ENCODE data around the gene MICAL3. TPM values are rescaled to one million over a fixed set of nuclear protein-coding genes. Genes with fewer than 3 reads are reported as not detected.
A peak's percentile ranks its signal among the peaks of the same experiment; 100 is the strongest.

MICAL3 gene
- total RNA-seq, 1 experiment from 2014 or later = 23.7 TPM

- ATAC-seq (no peak), DNase-seq (no peak)
- no peaks in the 10 kb centered on the region for H3K36me3 ChIP-seq (ENCODE audit: low read depth, low read length)
- TF ChIP-seq CTCF (conservative IDR thresholded peaks at IDR 0.05; ENCODE audit: low read depth, low read length) = no peak
- TF ChIP-seq EZH2 (IDR thresholded peaks at IDR 0.05; ENCODE audit: low read length, unreplicated experiment) = no peak
- TF ChIP-seq EZH2phosphoT487 (IDR thresholded peaks at IDR 0.05; ENCODE audit: borderline replicate concordance, low read length) = no peak
- H4K20me1 ChIP-seq (ENCODE audit: low read length) = no peaks in the 10 kb centered on the region
- no peaks in the 10 kb centered on the region for H3F3A ChIP-seq (ENCODE audit: low read length, unreplicated experiment)
- BruUV-seq (replicated peaks) = no TSS peak
- ChIA-PET CTCF (interaction anchor here (0.6 kb wide), 1 partner anchor 14 kb away, joined by 3 read pairs; no protein-coding TSS in a partner anchor), POLR2A (ENCODE audit: unreplicated experiment) (no interaction called here)
- no peaks in the 10 kb centered on the region for H3K9me3 ChIP-seq (ENCODE audit: low read length)
- H3K9ac ChIP-seq (ENCODE audit: low read length) = no peak overlapping the region
- H3K4me3 ChIP-seq (ENCODE audit: low read length) = no peak overlapping the region
- peaks cover 50% of the 10 kb centered on the region for H3K4me1 ChIP-seq (ENCODE audit: insufficient read depth, low read length)
- no peaks in the 10 kb centered on the region for H3K9me2 ChIP-seq (replicated peaks; ENCODE audit: low read length)
- intact Hi-C loops (cut with micrococcal nuclease) = no loop called here
- H3K4me2 ChIP-seq (ENCODE audit: low read length) = no peak overlapping the region
- no peaks in the 10 kb centered on the region for H3K79me2 ChIP-seq (ENCODE audit: low read length)
- H2AFZ ChIP-seq (ENCODE audit: low read length) = no peak overlapping the region
- H3K27me3 ChIP-seq (ENCODE audit: low read length) = no peaks in the 10 kb centered on the region
- H3K27ac ChIP-seq (ENCODE audit: low read length) = peak overlapping the region; percentile 79
Measured at GRCh38 chr22:18062421-18062820, 38.1 kb upstream of the MICAL3 start.

GRCh38 chr22:18060646-18061620, 36.6 kb upstream of the MICAL3 start:
- peak overlapping the region; percentile 53 for H3K27ac ChIP-seq (ENCODE audit: low read length)
- no peak overlapping the region for H3K4me3 ChIP-seq (ENCODE audit: low read length)
- H3K4me1 ChIP-seq (ENCODE audit: insufficient read depth, low read length) = peaks cover 65% of the 10 kb centered on the region
- no TSS peak for BruUV-seq (replicated peaks)
- H3K9me2 ChIP-seq (replicated peaks; ENCODE audit: low read length) = no peaks in the 10 kb centered on the region
- POLR2A ChIA-PET (ENCODE audit: unreplicated experiment) = interaction anchor here (0.7 kb wide), 1 partner anchor 27 kb away, joined by 3 read pairs; no protein-coding TSS in a partner anchor
- TF ChIP-seq CTCF (conservative IDR thresholded peaks at IDR 0.05; ENCODE audit: low read depth, low read length) (no peak), EZH2phosphoT487 (IDR thresholded peaks at IDR 0.05; ENCODE audit: borderline replicate concordance, low read length) (no peak), EZH2 (IDR thresholded peaks at IDR 0.05; ENCODE audit: low read length, unreplicated experiment) (no peak)
- 0 out of 2 replicates have a peak overlapping the region, but pooled peaks have one; percentile 11 for H2AFZ ChIP-seq (ENCODE audit: low read length)
- no peaks in the 10 kb centered on the region for H3K27me3 ChIP-seq (ENCODE audit: low read length)
- no peak for ATAC-seq
- peak overlapping the region; percentile 27 for H3K4me2 ChIP-seq (ENCODE audit: low read length)
- intact Hi-C loops (cut with micrococcal nuclease) = no loop called here
- no peaks in the 10 kb centered on the region for H3F3A ChIP-seq (ENCODE audit: low read length, unreplicated experiment)
- no peaks in the 10 kb centered on the region for H3K36me3 ChIP-seq (ENCODE audit: low read depth, low read length)
- no peaks in the 10 kb centered on the region for H3K79me2 ChIP-seq (ENCODE audit: low read length)
- CTCF ChIA-PET = no interaction called here
- no peak overlapping the region for H3K9ac ChIP-seq (ENCODE audit: low read length)
- H4K20me1 ChIP-seq (ENCODE audit: low read length) = no peaks in the 10 kb centered on the region
- no peaks in the 10 kb centered on the region for H3K9me3 ChIP-seq (ENCODE audit: low read length)
- peak; percentile 65 for DNase-seq

GRCh38 chr22:18059991-18060390, 35.6 kb upstream of the MICAL3 start:
- Histone ChIP-seq H3K9me3 (ENCODE audit: low read length) (no peaks in the 10 kb centered on the region), H3K9me2 (replicated peaks; ENCODE audit: low read length) (no peaks in the 10 kb centered on the region), H3K4me3 (ENCODE audit: low read length) (no peak overlapping the region), H3F3A (ENCODE audit: low read length, unreplicated experiment) (no peaks in the 10 kb centered on the region), H3K9ac (ENCODE audit: low read length) (no peak overlapping the region), H3K36me3 (ENCODE audit: low read depth, low read length) (no peaks in the 10 kb centered on the region), H3K4me1 (ENCODE audit: insufficient read depth, low read length) (peaks cover 64% of the 10 kb centered on the region), H3K79me2 (ENCODE audit: low read length) (no peaks in the 10 kb centered on the region), H4K20me1 (ENCODE audit: low read length) (no peaks in the 10 kb centered on the region), H3K27ac (ENCODE audit: low read length) (no peak overlapping the region), H2AFZ (ENCODE audit: low read length) (no peak overlapping the region), H3K27me3 (ENCODE audit: low read length) (no peaks in the 10 kb centered on the region), H3K4me2 (ENCODE audit: low read length) (no peak overlapping the region)
- ChIA-PET POLR2A (ENCODE audit: unreplicated experiment) (no interaction called here), CTCF (no interaction called here)
- no peak for DNase-seq
- BruUV-seq (replicated peaks) = no TSS peak
- TF ChIP-seq CTCF (conservative IDR thresholded peaks at IDR 0.05; ENCODE audit: low read depth, low read length) (no peak), EZH2phosphoT487 (IDR thresholded peaks at IDR 0.05; ENCODE audit: borderline replicate concordance, low read length) (no peak), EZH2 (IDR thresholded peaks at IDR 0.05; ENCODE audit: low read length, unreplicated experiment) (no peak)
- ATAC-seq = no peak
- intact Hi-C loops (cut with micrococcal nuclease) = loop anchor here (5.0 kb wide), 1 partner anchor 38 kb away; the partner anchor contains the start of gene MICAL3
